Measurements from ENCODE around the gene MRPL19.

The MRPL19 gene

DNA sequence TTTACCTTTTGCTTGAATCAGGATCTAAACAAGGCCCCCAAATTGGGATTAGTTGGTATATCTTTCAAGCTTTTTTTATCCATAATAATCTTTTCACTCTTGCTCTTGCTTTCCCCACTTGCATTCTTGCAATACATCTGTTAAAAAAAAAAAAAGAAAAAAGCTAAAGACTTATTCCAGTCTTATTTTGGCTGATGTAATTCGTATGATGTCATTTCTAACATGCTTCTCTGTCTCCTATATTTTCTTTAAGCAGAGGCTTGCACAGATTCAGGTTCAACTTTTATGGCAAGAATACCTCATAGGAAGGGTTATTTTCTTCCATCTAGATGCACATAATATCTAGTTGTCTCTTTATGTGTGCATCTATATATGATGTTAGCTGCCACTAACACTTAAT lies 73.9 kb downstream of the MRPL19 start:
- TF ChIP-seq, protein P1, sequence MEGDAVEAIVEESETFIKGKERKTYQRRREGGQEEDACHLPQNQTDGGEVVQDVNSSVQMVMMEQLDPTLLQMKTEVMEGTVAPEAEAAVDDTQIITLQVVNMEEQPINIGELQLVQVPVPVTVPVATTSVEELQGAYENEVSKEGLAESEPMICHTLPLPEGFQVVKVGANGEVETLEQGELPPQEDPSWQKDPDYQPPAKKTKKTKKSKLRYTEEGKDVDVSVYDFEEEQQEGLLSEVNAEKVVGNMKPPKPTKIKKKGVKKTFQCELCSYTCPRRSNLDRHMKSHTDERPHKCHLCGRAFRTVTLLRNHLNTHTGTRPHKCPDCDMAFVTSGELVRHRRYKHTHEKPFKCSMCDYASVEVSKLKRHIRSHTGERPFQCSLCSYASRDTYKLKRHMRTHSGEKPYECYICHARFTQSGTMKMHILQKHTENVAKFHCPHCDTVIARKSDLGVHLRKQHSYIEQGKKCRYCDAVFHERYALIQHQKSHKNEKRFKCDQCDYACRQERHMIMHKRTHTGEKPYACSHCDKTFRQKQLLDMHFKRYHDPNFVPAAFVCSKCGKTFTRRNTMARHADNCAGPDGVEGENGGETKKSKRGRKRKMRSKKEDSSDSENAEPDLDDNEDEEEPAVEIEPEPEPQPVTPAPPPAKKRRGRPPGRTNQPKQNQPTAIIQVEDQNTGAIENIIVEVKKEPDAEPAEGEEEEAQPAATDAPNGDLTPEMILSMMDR (IDR thresholded peaks at IDR 0.05; ENCODE audit: low read length, missing control alignments), result no peak
- no peak overlapping the region for H3K4me3 ChIP-seq (replicated peaks; ENCODE audit: low read depth, low read length)

DNA sequence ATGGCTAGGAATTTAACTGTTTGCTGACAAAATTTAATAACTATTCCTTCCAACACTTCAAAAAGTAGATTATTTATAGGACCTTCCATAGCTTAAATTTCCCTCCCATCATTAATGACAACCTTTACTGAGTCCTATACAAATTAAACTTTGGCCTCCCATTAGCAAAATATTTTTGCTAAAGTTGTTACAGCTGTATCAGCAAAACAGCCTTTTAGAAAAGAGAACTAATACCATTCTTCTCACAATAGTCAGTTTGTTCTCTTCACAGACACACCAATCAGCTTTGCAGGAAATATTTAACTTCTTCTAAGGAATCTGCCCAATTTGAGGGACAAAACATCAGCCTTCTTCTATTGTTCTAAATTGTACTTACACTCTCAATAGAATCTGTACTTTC lies 76.1 kb downstream of the MRPL19 start:
- DNase-seq (ENCODE audit: low read depth), result no peak
- TF ChIP-seq, protein P1 (IDR thresholded peaks at IDR 0.05; ENCODE audit: low read length, missing control alignments), result no peak
- H3K4me3 ChIP-seq (replicated peaks; ENCODE audit: low read depth, low read length), result no peak overlapping the region

More for the DNA sequence above, 73.9 kb downstream of the MRPL19 start:
- no peak for DNase-seq (ENCODE audit: low read depth)

DNA sequence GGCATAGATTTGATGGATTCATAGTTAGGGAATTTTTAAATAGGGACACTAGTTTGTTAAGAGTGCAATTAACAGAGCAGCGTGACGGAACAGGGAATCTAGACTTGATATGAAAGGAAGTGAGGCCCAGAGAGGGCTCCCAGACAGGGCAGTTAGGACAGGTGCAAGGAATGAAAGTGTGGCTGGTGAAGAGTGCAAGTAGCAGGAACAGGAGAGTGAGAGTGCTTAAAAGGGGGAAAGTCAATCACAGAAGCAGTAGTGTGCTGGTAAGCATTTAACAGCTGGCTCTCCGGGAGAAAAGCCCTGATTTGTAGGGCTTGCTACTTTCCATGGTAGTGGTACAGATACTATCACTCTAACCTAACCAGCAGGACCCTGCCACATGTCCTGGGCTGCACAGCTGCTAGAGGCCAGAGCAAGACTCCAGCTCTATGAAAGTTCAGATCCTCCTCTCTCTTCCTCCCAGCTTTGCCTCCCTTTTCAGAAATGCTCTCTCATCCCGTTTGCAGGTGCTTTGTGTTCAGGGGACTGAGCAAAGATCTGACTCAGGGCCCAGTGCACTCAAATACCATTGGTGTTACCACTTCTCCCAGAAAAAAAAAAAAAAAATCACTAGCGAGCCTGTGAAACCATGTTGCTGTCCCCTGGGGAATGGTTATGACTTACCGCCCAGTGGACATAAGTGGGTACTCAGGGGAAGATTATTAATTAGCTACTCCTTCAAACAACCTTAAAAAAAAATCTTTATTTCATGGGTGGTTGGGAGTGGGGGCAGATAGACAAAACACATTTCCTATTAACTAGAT lies 82.2 kb downstream of the MRPL19 start:
- no peak overlapping the region for H3K4me3 ChIP-seq (replicated peaks; ENCODE audit: low read depth, low read length)
- no peak for DNase-seq (ENCODE audit: low read depth)
- TF ChIP-seq, protein P1 (IDR thresholded peaks at IDR 0.05; ENCODE audit: low read length, missing control alignments), result no peak

DNA sequence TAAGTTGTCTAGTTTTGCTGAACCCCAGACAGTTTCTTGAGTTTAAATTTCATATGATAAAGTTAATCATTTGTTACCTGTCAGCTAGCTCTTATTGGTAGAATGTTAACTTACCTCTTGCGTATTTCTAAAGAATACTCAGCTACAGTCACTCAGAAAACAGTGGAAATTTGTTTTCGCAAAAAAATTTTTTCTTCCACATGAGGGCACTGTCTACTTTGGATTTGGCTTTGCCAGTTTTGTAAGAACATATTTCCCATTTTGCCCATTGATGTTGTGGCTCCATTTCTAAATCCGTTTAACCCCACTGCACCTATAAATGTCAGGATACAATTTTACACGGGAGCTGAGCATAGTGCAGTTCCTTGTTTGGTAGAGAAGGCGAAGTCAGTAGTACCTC lies 83.3 kb downstream of the MRPL19 start:
- DNase-seq (ENCODE audit: low read depth), result peak; percentile 26
- TF ChIP-seq, protein P1 (IDR thresholded peaks at IDR 0.05; ENCODE audit: low read length, missing control alignments), result peak; percentile 26
- H3K4me3 ChIP-seq (replicated peaks; ENCODE audit: low read depth, low read length), result no peak overlapping the region

DNA sequence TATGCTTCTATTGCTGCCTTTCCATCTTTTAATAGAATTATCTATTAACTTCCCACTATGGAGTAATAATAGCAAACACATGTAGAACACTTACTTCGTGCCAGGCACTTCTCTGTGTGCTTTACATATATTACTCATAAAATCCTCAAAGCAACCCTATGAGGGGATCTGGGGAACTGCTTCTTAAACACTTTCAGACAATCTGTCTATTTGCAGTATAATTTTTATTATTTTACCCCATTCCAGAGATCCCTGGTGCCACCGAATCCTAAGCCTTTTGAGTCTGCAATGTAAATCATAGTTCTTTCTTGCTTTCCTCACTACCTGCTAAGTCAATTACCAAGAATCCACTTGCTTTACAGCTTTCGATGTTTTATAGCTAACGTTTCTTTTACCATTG lies 89.7 kb downstream of the MRPL19 start:
- TF ChIP-seq, protein P1 (IDR thresholded peaks at IDR 0.05; ENCODE audit: low read length, missing control alignments), result no peak
- no peak for DNase-seq (ENCODE audit: low read depth)
- H3K4me3 ChIP-seq (replicated peaks; ENCODE audit: low read depth, low read length), result no peak overlapping the region

DNA sequence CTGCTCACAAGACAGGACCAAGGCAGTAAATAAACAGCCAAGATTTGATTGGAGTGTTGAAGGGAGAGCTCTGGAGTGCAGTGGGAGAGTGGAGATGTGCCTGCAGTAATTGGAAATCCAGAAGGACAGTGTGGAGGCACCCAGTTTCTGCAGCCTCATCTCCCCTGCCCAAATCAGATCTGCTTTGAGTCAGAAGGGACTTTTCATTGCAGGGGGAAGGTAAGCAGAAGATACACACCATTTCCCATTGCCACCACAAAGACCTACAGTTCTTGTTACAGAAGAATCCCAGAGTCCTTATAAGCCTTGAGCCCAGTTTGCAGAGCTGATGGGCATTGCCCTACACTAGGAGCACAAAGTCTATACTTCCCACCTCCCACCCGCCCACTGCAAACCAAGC lies 91.4 kb downstream of the MRPL19 start:
- H3K4me3 ChIP-seq (replicated peaks; ENCODE audit: low read depth, low read length), result no peak overlapping the region
- TF ChIP-seq, protein P1 (IDR thresholded peaks at IDR 0.05; ENCODE audit: low read length, missing control alignments), result no peak
- no peak for DNase-seq (ENCODE audit: low read depth)

Data from fibroblast of pulmonary artery (primary cell).